ENCODE measurements around the gene PNPLA2.

Gene PNPLA2, protein sequence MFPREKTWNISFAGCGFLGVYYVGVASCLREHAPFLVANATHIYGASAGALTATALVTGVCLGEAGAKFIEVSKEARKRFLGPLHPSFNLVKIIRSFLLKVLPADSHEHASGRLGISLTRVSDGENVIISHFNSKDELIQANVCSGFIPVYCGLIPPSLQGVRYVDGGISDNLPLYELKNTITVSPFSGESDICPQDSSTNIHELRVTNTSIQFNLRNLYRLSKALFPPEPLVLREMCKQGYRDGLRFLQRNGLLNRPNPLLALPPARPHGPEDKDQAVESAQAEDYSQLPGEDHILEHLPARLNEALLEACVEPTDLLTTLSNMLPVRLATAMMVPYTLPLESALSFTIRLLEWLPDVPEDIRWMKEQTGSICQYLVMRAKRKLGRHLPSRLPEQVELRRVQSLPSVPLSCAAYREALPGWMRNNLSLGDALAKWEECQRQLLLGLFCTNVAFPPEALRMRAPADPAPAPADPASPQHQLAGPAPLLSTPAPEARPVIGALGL

DNA sequence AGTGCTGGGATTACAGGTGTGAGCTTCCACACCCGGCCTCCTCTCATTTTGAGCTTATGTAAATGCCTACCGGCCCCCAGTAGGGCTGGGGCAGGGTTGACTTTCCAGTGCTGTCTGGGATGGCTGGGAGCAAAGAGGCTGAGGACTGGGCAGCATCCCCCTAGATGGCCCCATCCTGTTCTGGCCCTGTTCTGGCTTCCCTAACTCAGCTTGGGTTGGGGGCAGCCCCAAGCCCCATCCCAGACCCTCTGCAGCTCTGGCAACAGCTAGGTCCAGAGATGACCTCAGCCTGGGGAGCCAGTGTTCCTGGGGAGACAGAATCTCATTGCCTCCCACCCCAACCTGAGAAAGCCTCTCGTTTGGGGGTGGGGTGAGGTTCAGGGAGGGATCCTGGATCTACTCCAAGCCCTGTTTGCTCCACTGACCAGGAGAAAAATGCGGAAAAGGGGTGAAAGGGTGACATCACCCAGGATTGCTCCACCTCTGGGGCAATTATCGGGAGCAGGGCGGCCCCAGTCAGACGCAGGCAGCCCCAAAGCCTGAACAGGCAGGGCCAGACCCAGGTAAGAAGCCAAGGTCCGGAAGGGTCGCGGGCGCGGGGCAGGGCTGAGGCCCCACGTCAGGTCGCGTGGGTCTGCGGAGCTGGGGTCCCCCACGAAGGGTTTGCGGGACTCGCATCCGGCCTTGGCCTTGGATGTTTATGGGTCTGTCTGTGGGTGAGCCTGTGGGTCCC is at the start of gene PNPLA2:
Gene PNPLA2 (plus strand): TSS at position 519 of the 733 bp plus-strand sequence. CDS start 805 bp downstream, outside the sequence.
- DNase-seq = no peak

DNA sequence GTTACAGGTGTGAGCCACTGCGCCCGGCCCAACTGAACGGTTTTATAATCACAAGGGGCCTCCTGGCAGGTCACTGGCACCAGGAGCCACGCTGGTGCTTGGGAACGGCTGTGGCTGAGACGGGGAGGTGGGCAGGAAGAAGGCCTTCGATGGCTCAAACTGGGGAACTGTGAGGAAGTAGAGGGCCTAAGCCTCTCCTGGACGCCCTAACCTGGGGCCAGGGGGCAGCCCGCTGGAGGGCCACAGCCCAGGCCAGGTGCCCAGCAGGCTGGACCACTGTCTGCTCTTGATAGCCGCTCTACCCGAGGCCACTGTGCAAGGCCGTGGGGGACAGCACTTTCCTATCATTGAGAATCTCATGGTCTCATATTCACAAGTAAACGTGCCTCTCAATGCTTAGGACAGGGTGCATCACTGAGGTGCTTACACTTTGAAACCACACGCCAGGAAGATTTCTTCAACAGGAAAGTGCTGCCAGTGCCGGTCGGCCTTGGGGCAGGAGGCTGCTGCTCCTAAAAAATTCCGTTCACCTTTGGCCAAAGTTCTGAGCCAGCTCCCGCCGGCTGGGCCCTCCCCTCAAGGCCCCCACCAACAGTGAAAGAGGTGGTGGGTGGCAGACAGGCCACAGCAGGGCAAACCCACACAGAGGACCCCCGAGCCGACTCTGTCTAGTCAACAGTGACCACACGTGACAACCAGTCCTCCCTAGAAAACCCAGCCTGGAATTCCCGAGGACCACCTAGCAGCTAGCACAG is 48.6 kb upstream of the PNPLA2 start:
- DNase-seq = no peak

DNA sequence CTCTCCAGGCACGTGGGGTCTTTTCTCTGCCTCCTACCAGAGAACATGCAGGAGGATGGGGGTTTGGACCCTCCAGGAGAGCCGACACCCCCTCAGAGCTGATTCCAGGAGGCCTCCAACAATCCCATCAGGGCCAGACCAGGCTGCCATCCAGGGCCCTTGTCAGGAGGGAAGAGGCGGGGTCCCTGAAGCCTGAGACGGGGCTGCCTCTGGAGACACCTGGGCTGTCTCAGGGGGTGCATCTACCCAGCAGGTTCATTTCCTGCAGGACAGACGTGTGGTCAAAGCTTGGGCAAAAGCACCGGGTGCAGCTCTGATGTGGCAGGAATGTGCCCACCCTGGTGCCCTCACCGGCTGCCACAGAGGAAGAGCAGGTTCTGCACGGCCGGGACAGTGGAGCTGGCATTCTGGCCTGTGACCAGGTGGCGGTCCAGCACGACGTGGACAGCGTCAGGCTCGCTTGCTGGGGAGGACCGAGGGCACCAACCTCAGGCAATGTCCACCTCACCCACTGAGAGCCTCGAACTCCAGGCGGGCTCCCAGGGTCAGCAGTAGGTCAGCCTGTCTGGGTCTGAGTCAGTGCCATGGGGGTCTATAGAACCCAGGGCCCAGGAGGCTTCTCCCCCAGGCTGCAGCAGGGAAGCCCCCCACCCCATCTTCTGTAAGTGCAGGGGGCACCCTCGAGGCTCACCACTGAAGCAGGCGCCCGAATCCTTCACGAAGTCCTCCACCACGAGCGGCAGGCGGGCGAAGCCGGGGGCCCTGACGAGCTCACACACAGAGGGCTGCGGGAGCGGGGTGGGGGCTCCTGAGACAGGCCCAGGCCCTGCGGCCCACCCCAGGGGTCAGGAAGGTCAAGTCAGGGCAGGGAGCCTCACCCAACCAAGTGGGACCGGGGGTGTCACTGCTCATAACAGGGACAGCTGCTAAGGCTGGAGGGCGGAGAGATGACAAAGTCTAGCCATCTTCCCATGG is 47.8 kb upstream of the PNPLA2 start:
- DNase-seq = no peak

DNA sequence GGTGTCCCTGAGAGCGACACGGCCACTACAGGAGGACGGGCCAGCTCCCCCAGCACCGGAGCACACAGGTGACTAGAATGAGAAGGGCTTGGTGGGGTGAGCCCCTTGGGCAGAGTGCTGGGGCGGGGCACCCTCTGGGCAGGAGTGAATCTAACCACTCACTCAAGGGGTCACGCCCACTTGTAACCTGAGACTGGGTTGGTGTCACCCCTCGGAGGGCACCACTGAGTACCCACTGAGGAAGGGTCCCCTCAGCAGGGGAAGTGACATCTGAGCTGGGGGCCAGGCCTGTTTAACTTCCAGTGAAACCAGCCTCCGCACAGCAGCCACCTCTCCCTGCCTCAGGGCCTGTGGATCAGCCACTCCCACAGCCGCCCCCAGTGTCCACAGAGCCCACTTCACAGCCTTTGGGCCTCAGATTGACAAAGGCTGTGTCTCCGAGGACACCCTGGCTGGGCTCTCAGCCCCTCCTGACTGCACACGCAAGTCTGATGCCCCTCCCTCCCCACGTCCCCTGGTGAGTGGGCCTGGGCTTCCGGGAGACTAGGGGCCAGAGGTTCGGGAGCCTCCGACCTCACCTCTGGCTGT is 47.0 kb upstream of the PNPLA2 start:
- DNase-seq = no peak

DNA sequence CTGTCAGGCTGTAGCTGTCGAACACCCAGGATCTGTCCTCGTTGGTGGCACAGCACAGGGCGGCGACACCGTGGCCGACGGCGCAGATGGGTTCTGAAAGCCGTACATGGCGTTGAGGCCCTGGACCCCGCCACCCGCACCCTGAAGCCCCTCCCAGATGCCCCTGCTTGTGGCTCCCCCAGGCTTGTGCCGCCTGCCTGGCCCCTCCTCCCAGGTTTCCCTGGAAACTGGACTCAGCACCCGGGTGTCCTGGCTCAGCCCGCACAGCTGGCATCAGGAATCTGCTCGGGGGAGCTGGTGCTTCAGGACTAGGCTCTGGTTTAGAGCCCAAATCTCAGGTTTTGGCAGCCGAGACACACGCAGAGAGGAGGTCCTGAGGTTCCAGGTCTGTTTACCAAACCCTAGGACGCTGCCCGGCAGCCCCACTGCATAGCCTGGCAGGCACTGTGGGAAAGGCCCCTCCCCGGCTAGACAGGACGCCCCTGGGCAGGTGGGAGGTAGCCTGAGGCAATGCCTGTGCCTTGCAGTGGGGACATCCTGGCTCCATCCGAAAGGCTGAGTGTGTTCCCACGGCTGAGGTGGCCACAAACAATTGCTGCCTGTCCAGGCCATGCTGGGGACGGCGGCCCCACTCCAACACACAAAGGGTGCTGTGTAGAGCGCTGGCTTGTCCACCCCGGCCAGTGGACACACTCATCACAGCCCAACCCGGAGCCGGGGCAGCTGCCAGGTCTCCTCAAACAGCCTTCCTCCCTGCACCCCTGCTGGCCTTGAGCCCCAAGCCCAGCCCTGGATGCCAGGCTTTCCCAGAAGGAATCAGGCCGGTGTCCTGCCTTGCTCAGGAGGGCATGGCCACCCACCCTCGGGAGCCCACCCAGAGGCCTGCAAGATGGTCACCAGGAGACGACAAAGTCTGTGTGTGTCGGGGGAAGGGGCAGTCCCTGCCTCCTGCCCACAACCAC is 46.0 kb upstream of the PNPLA2 start:
- DNase-seq = no peak

DNA sequence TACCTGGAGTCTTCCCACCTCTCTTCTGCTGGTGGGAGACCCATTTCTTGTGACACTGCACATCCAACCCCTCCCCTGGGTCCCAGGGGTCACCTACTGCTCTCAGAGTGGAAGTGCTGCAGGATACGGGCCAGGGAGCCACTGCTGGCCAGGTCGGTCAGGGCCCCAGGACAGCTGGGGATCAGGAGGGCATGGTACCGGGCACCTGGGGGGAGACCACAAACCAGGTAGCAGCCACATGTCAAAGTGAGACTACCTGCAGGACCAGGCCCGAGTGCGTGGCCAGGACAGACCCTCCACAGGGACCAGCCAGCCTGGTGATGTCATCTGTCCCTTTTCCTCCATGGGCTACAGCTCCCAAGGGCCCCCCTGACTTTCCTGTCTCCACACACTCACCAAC is 45.3 kb upstream of the PNPLA2 start:
- no peak for DNase-seq

DNA sequence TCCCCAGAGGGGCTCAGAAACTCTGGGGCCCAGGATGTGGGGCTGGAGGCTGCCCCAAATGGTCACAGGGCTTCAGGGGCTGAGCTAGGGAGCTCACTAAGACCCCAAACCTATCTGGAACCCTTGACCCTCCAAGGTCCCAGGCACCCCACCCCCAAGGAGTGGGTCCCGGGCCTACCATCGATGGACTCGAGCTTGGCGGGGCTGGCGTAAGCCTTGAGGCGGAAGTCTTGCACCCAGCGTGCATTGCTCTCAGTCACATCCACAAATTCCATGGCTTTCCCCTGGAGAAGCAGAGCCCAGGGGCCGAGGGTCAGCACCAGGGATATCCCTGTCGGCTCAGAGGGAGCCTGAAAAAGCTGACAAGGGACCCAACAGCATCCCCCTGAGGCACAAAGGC is 44.9 kb upstream of the PNPLA2 start:
- no peak for DNase-seq

DNA sequence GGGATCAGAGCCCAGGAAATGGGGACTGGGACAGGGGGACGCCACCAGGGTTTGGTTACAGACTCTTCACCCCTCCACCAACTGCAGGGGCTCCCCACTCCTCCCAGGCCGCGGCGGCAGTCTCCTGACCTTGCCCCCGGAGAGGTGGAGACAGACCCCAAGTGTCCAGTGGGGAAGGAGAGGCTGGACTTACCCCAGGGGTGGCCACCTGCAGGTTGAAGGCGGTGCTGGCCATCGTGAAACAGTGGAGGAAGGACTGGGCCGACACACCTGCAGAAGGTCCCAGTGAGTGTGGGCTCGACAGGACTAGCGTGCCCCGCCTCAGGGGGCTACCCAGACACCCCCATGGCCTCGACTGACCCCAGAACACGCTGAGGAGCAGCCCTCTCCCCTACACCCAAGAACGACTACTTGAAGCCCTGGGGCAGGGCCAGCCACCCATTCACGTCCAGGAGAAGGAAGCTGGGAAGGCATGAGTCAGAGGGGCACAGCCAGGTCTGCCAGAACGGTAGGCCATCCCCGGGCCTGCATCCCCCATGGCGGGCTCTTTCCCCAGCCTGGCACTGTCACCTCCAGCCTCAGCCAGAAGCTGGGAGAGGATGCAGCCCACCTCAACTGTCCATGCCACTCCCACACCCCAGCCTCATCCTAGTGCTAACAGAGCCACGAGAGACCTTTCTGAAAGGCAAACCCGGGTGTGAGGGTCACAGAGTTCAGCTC is 43.7 kb upstream of the PNPLA2 start:
- DNase-seq = no peak

DNA sequence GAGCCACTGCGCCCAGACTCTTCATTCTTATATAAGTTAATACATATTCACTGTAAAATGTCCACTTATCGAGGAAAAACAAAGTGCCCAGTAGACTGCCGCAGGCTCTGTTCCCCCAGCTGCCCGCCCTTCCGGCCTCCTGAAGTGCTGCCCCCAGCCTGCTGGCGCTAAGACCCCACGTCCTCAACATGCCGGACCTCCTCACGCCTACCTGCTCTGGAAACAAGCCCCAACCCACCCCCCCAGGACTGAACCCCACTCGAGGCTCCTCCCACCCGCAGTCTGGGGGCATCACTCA is 42.5 kb upstream of the PNPLA2 start:
- no peak for DNase-seq

DNA sequence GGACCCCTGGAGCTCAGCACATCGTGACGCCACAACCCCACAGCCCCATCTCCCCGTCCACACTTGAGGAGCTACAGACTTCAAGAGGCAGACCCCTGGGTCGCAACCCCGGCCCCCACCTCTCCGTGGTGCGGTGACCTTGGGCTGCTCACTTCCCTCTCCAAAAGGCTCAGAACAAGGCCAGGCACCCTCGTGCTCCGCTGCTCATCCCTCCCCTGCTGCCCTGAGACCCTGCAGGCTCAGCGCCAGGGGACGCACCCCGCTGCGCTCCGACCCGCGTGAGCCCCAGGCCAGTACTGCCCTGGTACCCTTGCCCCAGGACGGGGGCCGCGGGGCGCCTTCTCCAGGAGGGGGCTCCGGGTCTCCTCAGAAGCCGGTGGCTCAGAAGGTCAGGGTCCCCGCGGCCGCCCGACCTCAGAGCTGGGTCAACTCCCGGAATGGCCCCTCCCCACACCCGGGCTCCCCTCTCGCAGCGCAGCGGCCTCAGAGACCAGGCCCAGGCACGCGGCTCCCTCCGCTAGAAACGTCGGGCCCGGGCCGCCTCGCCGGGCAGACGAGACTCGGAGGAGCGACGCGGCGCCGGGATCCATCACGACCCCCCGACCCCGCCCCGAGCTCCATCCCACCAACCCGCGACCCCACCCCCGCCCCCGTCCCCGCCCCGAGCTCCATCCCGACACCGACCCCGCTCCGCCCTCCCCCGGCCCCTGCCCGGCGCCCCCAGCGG is 42.0 kb upstream of the PNPLA2 start:
- peak in 1 of 2 donors; percentile 11 for DNase-seq

DNA sequence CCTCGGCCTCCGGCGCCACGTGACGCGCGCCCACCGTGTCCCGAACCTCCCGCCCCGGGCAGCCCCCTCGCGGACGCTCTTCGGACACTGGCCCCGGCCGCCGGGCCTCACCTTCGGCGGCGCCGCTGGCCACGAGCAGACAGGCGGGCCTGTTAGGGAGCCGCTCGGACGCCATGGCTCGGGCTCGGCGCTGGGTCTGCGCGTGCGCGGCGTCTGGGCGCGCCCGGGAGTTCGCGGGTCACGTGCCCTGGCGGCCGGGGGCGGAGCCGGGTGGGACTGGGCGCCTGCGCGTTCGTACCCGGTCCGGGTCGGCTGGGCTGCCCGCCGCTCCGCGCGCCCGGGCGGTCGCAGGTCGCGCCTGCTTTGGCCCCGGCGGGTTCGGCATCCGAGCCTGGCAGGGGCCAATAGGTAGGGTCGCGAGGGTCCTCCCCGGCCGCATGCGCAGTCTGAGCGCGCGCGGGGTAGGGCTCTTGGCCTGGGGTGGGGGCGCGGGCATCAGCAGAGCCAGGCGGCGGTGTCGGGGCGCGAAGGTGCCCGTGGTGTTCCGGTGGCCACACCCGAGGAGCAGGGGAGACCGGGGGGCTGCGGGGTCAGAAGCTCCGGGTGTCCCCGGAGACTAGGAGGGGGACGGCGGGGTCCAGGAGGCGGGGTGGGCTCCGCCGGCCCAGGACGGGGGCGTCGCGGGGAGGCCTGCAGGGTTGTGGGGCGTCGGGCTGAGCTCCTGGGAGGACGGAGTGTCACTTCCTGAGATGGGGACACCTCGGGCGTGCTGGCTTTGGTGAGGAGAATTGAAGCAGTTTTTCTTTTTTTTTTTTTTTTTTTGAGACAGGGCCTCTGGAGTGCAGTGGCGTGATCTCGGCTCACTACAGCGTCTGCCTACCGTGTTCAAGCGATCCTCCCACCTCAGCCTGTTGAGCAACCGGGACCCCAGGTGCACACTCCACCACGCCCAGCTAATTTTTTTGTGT is 41.1 kb upstream of the PNPLA2 start, which contains the start of gene GATD1:
Gene GATD1 (minus strand): TSS at position 200 of the 968 bp plus-strand sequence. CDS start 25 bp downstream, at position 175.
- peak; percentile 92 to 93 for DNase-seq

DNA sequence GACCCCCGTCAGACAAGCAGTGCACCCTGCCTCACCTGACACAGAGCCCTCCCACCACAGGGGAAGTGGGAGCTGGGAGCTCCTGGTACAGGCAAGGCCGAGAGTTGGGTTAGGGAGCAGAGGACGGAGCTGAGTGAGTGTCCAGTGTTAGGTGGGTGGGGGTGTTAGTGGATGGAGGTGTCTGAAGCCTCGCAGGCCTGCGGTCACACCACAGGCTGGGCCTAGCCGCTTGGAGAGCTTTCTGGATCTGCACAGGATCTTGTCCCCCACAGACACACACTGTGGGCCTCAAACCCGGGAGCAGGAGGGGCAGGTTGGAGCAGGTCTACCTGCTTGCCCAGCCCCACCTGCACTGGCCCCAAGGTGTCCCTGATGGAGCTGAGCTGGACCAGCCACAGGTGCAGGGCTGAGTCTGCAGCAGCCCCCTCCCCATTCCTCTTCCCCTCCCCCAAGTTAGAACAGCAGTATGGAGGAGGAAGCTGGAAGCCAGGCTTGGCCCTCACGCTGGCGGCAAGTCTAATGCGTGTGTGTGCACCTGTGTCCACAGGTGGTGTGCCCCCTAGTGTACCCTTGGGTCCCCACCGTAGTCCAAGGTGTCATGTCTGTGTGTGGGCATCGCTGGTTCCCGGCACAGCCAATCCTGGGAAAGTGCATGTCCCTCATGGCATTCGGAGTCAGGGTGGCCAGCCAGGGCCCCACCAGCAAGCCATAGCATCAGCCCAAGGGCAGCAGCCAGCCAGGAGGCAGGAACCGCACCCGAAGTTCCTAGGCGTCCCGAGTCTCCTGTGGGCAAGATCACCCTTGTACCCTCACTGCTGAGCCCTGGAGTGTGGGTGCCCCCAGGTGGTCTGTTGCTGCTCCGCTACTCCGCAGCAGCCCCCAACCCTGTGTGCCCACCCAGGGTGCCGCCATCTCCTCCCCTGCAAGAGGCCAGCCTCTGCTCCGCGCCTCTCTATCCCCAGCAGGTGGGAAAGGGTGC is 39.4 kb upstream of the PNPLA2 start:
- no peak for DNase-seq

DNA sequence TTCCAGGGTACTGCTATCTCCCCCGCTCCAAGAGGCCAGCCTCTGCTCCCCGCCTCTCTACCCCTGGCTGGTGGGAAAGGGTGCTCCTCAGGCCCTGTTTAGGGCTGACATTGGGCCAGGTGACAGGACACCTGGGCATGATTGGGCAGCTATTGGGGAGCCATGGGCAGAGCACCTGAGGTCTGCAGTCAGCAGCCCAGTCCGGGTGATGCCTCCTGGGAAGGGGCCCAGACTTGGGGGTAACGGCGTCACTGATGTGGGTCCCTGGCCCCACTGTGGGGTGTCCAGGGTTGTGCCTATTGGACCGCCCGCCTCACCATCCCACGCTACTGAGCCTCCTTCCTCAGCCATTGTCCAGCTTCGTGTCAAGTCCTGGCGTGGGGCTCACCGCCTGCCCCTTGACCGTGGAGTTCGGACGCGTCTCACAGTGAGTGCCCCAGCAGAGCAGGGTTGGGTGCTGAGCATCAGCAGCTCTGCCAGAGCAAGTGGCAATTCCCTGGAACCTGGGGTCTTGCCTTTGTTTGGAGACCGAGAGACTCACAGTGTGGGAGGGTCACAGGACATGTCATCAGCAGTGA is 38.7 kb upstream of the PNPLA2 start:
- DNase-seq = no peak

DNA sequence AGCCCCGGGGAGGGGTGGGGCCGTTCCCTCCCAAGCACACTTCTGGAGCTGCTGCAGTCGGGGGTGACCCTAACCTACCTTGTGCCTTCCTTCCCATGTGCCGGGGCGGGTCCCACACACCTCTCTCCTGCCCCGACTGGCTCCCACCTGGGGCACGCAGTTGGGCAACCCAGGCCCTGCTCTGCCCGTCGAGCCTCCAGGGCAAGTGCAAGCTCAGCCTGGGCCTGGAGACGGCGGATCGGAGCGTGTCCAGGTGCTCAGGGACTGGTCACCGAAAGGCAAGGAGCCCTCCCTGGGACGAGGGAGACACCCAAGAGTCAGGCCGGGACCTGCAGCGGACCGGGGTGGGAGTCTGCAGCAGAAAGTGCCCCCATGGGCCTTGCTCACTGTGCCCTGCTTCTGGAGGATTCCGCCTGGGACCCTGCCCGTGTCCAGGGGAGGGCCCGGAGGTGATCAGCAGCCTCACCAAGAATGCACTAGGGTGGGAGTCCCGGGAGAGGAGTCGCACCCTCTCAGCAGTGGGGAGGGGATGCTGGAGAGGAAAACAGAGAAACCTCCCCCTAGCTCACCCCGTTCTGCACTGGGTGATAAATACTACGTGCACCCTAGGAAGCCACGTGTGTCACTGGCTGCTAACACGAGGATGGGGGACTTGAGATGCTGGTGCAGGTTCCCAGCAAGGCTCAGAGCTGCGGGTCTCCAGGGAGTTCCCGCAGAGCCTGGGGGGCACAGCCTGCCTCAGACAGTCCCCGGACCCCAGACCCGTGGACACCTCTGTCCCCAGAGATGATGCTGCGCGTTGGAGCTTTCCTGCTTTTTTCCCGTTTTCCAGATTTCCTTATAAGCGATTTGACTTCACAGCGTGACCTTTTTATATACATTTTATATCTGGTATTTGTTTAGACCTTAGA is 36.2 kb upstream of the PNPLA2 start:
- no peak for DNase-seq

DNA sequence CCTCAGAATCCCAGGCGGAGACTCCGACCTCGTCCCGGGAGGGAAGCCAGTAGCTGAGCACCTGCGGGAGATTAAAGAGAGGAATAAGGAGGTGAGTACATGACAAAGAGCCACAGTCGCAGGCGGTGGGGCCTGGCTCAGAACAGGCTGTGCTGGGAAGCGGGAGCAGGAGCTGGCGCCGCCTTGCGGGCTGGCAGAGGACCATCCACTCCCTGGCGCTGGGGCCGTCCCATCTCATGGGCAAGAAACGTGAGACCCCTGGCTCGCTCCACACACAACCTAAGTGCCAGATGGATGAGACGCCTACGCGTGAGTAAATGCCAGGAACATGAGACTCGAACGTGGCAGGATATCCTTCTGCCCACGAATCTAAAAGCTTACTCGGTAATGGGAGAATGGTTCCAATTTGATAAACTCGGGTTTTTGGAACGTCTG is 35.1 kb upstream of the PNPLA2 start:
- peak; percentile 19 to 30 for DNase-seq
